Activated naive CD8-positive, alpha-beta T cell treated with anti-CD3 and anti-CD28 coated beads, Interleukin-2, amount 50 U/mL, for 16 hours (primary cell): ENCODE data around the gene TIGD1.
"Not testable (repeated sequence)": the region's sequence is repeated elsewhere in the genome, so short reads cannot be mapped to it uniquely, and the experiment has no call there.

ENCODE experiments used
- DNase-seq: peaks from one replicate; pipeline ENCODE4 v3.0.0-alpha.2; 2020; ENCODE audit warnings: low read depth, low spot score

Gene TIGD1

GRCh38 chr2:232539298-232540231 is 10.8 kb downstream of the TIGD1 start, which contains the start of gene CHRNG:
CHRNG (plus strand) TSS chr2:232539692; CDS start chr2:232539748, 56 bp downstream.
- DNase-seq: no peak

GRCh38 chr2:232538671-232539070 is 11.7 kb downstream of the TIGD1 start:
- no peak for DNase-seq

GRCh38 chr2:232537499-232537898 is 12.9 kb downstream of the TIGD1 start:
- DNase-seq: no peak

GRCh38 chr2:232537079-232537478 is 13.3 kb downstream of the TIGD1 start:
- no peak for DNase-seq

GRCh38 chr2:232535761-232536530 is 14.4 kb downstream of the TIGD1 start:
- no peak for DNase-seq

GRCh38 chr2:232534940-232535651 is 15.3 kb downstream of the TIGD1 start:
- DNase-seq: no peak

- no peak for DNase-seq
These were observed 16.2 kb downstream of the TIGD1 start for GRCh38 chr2:232533944-232534710.

- DNase-seq: not testable (repeated sequence)
These were observed 17.5 kb downstream of the TIGD1 start for GRCh38 chr2:232532821-232533220.

GRCh38 chr2:232532419-232532818 is 17.9 kb downstream of the TIGD1 start:
- no peak for DNase-seq

GRCh38 chr2:232530626-232531260 is 19.6 kb downstream of the TIGD1 start:
- DNase-seq: no peak

GRCh38 chr2:232529806-232530547 is 20.4 kb downstream of the TIGD1 start:
- no peak for DNase-seq

- no peak for DNase-seq
These were observed 21.5 kb downstream of the TIGD1 start for GRCh38 chr2:232528746-232529460.

GRCh38 chr2:232527905-232528470 is 22.4 kb downstream of the TIGD1 start:
- DNase-seq: no peak

GRCh38 chr2:232526372-232526941 is 23.9 kb downstream of the TIGD1 start:
- DNase-seq: no peak

GRCh38 chr2:232525791-232526371 is 24.5 kb downstream of the TIGD1 start, which contains the start of gene CHRND:
CHRND (plus strand) TSS chr2:232526160; CDS start chr2:232526216, 56 bp downstream.
- DNase-seq: no peak

GRCh38 chr2:232525199-232525598 is 25.2 kb downstream of the TIGD1 start:
- no peak for DNase-seq

GRCh38 chr2:232524771-232525170 is 25.6 kb downstream of the TIGD1 start:
- no peak for DNase-seq
